Daoy (cell line): ENCODE data around the gene PTPRR. TPM values are rescaled to one million over a fixed set of nuclear protein-coding genes. Genes with fewer than 3 reads are reported as not detected.

Source experiments
- DNase-seq: peaks from one replicate; pipeline ENCODE4 v3.0.0-alpha.2; 2015; ENCODE audit warnings: low read depth
- total RNA-seq: library from RNA; depleted of rRNA; stranded (reverse); fragments of >200 nt; shearing (Covaris generic); gene quantifications from 2 replicates; pipeline ENCODE4 v1.2.3, GENCODE V29; 2014

The PTPRR gene
- total RNA-seq, 1 experiment from 2014 or later, result 3.5 TPM

GRCh38 chr12:70645494-70646317, 274.8 kb downstream of the PTPRR start:
- peak; percentile 93 for DNase-seq

- peak; percentile 29 for DNase-seq
Observed at GRCh38 chr12:70644861-70645260, 275.7 kb downstream of the PTPRR start.

DNA sequence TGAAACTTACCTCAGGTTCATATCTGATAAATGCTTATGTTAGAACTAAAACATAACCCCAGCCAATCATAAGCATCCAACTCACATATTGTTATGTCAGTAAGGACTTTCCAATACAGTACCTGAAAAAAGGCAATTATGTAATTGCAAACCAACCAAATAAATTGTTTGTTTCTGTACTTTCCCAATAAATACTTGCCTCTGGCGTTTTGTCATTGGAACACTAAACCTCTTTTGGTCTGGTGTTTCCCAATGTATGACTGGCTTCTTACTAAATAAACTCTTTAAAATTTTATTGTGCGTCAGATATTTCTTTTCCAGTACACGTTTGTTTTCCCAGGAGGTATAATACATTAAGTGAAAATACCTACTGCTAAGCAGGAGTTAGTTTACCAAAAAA, 276.6 kb downstream of the PTPRR start:
- no peak for DNase-seq

GRCh38 chr12:70641691-70642090, 278.8 kb downstream of the PTPRR start:
- DNase-seq, result no peak

DNA sequence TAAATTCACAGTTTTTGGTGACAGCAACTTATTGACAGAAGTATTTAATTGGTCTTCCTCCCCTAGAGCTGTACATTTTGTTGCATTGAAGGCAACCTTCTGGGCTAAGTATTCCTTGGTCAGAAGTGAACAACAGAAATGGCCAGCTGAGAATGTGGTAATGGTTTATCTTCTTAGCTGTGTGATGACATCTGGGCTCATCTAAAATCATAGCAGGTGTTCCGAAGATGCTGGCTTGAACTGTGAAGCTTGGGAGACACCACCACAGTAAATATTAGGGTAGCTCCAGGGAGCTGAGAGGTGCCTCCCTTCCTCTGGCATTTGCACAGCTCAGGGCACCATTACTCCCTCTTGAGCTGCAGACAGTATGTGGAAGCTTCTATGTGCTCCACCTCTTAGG, 279.6 kb downstream of the PTPRR start:
- no peak for DNase-seq

DNA sequence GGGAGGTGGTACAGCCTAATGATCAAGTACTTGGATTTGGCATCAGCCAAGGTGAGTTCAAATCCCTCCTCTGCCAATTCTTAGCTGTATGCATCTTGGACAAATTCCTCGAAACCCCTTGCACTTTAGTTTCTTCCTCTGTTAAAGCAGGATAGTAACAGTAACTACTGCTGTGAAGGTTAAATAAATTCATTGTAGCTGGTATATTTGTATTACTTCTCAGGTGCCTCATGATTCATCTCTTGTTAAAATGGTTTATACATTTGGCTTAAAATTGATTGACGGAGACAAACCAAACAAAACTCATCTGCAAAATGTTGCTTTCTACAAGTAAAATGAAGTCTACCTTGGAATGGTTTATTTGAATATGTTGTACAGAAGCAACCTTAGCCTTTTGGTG, 281.0 kb downstream of the PTPRR start:
- no peak for DNase-seq

GRCh38 chr12:70638639-70639360, 281.7 kb downstream of the PTPRR start:
- DNase-seq, result peak; percentile 32

GRCh38 chr12:70637303-70638085, 283.0 kb downstream of the PTPRR start, which contains the start of gene PTPRB:
Gene PTPRB, minus strand, starts transcription at chr12:70637429. Its CDS starts 34 bp downstream, at chr12:70637395.
- no peak for DNase-seq

DNA sequence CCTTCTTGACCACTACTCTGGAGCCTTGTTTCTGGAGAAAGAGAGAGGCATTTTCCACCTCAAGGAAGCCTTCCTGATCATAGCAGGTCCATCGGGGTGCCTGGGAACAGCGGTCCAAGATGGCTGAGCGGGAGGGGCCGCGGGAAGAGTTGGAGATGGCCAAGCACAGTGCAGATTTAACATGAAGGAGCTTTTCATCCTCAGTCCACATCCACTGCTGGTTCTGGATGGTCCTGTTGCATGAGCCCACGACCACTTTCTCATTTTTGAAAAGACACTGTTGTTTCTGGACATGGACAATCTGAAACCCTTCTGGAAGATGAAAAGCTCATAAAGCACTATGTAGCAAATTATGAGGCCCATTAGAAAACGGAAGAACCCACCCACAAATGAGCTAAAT, 284.8 kb downstream of the PTPRR start:
- DNase-seq, result no peak

DNA sequence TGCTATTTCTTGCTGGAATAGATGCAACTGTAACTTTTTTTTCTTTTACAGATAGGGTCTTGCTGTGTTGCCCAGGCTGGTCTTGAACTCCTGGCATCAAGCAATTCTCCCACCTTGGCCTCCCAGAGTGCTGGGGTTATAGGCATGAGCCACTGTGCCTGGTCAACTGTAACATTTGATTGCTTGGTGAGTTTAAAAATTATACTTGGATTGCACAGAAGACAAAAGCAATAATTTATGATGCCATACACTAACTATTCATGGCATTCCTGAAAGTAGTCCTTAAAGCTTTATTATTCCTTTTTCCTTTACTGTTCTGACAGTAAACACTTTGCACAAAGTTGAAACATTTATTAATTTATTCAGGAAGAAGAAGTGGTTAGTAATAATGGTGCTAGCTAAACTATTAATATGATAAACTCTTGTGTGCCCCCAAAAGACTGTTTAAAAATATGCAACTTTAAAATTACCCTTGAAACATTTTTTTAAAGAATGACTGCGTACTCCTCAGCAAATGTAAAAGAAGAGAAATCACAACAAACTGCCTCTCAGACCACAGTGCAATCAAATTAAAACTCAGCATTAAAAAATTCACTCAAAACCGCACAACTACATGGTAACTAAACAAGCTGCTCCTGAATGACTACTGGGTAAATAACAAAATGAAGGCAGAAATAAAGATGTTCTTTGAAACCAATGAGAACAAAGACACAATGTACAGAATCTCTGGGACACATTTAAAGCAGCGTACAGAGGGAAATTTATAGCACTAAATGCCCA, 291.6 kb downstream of the PTPRR start:
- DNase-seq, result no peak

GRCh38 chr12:70627677-70628076, 292.9 kb downstream of the PTPRR start:
- DNase-seq, result no peak

DNA sequence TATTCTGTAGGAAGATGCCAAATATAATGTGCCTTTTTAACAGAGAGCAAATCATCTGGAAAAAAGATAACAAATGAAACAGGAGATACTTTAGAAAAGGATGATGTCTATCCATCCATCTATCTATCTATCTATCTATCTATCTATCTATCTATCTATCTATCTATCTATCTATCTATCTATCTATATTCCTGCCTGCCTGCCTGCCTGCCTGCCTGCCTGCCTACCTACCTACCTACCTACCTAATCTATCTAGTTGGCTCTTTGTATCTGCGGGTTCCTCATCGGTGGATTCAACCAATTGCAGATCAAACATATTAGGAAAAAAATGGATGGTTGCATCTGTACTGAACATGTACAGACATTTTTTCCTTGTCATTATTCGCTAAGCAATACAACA, 294.4 kb downstream of the PTPRR start:
- no peak for DNase-seq

DNA sequence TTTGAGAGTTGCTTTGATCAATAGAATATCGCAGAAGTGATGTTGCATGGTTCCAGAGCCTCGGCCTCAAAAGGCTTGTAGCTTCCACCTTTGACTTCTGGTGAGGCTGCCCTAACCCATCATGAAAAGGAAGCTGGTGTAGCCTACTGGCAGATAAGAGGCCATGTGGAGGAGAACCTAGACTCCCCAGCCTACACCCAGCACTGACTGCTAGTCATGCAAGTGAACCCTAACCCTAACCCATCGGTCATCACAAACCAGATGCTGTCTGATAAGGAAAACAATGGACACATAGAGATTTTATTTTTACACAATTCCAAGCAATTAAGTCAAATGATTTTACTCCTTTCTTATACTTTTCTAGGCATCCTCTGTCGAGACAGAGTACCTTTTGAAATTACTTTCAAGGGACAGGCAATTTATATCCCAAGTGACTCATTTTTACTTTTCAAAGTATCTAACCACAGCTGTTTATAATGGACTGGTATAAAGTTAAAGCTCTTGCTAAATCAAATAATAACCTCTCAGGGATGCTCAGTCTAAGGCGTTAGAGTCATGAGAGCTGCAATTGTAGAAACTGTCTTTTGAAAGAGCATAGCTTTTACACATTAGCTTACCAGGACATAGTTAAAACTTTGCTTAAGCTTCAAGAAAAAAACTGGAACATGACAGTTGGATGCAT, 300.9 kb downstream of the PTPRR start:
- DNase-seq, result no peak

GRCh38 chr12:70618371-70618770, 302.2 kb downstream of the PTPRR start:
- no peak for DNase-seq

DNA sequence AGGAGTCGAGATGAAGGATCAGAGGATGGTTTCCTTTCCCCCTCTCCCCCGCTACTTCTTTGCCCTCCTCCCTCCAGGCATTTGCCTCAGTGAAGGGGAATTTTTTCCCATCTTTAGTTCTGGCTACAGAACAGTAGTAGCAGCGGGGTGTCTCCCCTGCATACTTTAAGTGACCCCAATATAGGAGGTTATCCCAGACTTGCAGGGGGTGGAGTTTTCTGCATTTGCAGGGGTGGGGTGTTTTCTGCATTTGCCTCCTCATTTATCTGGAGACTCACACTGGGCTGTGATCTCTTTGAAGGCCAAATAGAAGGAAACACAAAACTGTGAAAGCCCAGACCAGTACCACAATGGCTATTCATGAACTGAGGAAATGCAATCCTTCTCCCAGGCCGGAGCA, 303.1 kb downstream of the PTPRR start:
- no peak for DNase-seq

- no peak for DNase-seq
Observed at GRCh38 chr12:70615174-70615866, 305.2 kb downstream of the PTPRR start.

- peak; percentile 64 for DNase-seq
Observed at GRCh38 chr12:70609739-70610491, 310.6 kb downstream of the PTPRR start.

DNA sequence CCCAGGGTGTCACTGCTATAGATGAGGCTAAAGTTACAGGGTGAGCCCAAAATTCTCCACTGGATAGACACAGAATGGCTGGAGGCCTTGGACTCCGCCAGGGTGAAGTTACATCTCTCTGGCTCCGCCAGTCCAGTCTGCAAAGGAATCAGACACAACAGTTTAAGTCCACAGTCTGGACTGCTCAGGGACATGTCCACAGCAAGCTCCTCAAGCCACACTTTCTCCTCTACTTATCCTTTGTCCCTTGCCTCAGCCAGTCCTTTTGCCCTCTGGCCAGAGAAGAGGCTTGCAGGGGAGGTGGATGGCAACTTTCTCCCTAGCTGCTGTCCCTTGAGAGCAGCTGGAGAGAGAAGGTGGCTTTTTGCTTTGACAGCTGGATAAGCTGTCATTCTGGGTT, 311.3 kb downstream of the PTPRR start:
- peak; percentile 5 for DNase-seq

DNA sequence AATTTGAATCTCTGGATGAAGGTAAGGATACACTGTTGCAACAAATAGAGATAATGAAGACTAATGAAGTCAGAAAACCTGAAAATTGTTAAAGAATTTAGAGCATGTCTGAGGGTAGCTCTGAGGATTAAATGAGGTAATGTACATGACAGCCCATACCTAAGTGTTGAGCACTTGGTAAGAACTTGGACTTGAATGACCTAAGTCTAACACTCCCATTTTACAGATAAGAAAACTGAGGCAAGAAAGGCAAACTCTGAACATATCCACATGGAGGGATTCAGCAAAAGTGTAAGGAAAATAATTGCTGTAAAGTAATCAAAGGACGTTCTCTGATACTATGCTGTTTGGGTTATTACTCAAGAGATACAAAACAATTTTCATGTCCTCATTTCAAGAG, 312.4 kb downstream of the PTPRR start:
- no peak for DNase-seq

- no peak for DNase-seq
Observed at GRCh38 chr12:70607107-70607506, 313.4 kb downstream of the PTPRR start.
